K562 (cell line): ENCODE measurements around the gene FEV. TPM values are rescaled to one million over a fixed set of nuclear protein-coding genes. Genes with fewer than 3 reads are reported as not detected.

ENCODE experiments used
- ATAC-seq: fragments of 200-7000 bp; cut with Tn5 transposase; 3 replicates; pipeline ENCODE4 v1.9.1; 2020; ENCODE audit warnings: moderate library complexity
- BruUV-seq: library from RNA; stranded (reverse); fragments of 400-500 nt; replicated peaks from 2 replicates; lab custom pipeline; 2021; lab: Mats Ljungman, UMichigan
- CTCF ChIA-PET: fragments of 300-600 bp; formaldehyde crosslinking; extraction: SDS; loops from one replicate; lab custom pipeline; 2021; ENCODE audit warnings: low intra/inter-chr PET ratio; lab: Yijun Ruan, JAX
- POLR2A ChIA-PET: fragments of 300-600, 350-650 bp; sonication (Branson Sonifier 250); formaldehyde crosslinking; extraction: SDS; loops from one replicate; lab custom pipeline; 2021; ENCODE audit warnings: antibody characterized with exemption, inconsistent platforms; lab: Yijun Ruan, JAX
- DNase-seq, 4 experiments: peaks; one replicate each; pipeline versions ENCODE4 v3.0.0 to v3.0.0-alpha.2; 2011 to 2018; ENCODE audit warnings: low spot score in 3 of 4, mixed read lengths in 3 of 4; ENCODE audit errors: extremely low read depth in 1 of 4
- FAIRE-seq: peaks from 2 replicates; lab custom pipeline; 2011; peaks lifted over from hg19 to GRCh38; lab: Jason Lieb, UNC
- H2AFZ ChIP-seq: 2 replicates; pipeline ENCODE4 v1.6.0; 2011; ENCODE audit warnings: low read depth, low read length, control low read depth, inconsistent platforms
- H3K27ac ChIP-seq: fragments of 200-600 bp; 3 replicates; pipeline ENCODE4 v1.8.0; 2011; ENCODE audit warnings: low read depth, mild to moderate bottlenecking, control low read depth, inconsistent platforms, low read length, moderate library complexity, mixed read lengths; ENCODE audit errors: extremely low read depth
- H3K27me3 ChIP-seq, 2 experiments: fragments of 300-600 bp in 1 of 2; 2 replicates in 1 of 2; 3 replicates in 1 of 2; pipeline versions ENCODE4 v1.6.0 to v1.8.0; 2011; ENCODE audit warnings: inconsistent platforms in 2 of 2, low read length in 2 of 2, mild to moderate bottlenecking in 1 of 2, mixed read lengths in 1 of 2, moderate library complexity in 1 of 2; ENCODE audit not compliant: control insufficient read depth in 2 of 2, insufficient read depth in 2 of 2
- H3K36me3 ChIP-seq: fragments of 300-600 bp; 3 replicates; pipeline ENCODE4 v1.8.0; 2011; ENCODE audit warnings: mild to moderate bottlenecking, low read length, inconsistent platforms; ENCODE audit not compliant: control insufficient read depth, insufficient read depth
- H3K4me1 ChIP-seq, 2 experiments: fragments of 200-600 bp in 1 of 2; replicated peaks in 1 of 2; 2 replicates in 1 of 2; 3 replicates in 1 of 2; pipeline versions ENCODE4 v1.5.1 to v1.8.0; 2011; ENCODE audit warnings: inconsistent platforms in 2 of 2, low read length in 2 of 2, mild to moderate bottlenecking in 1 of 2, mixed read lengths in 1 of 2, moderate library complexity in 1 of 2; ENCODE audit not compliant: control insufficient read depth in 2 of 2, insufficient read depth in 2 of 2
- H3K4me2 ChIP-seq: 2 replicates; pipeline ENCODE4 v1.6.1; 2011; ENCODE audit warnings: low read length, control low read depth, inconsistent platforms, mixed read lengths; ENCODE audit not compliant: insufficient read depth
- H3K4me3 ChIP-seq: fragments of 200-600 bp; sonication (generic), shearing (Covaris generic); 2 replicates; pipeline ENCODE4 v1.5.1; 2016; ENCODE audit warnings: control low read depth, inconsistent platforms
- H3K79me2 ChIP-seq: fragments of 200-600 bp; 3 replicates; pipeline ENCODE4 v1.8.0; 2011; ENCODE audit warnings: low read length, inconsistent platforms; ENCODE audit not compliant: control insufficient read depth, insufficient read depth
- H3K9ac ChIP-seq, 2 experiments: 2 replicates each; pipeline versions ENCODE4 v1.6.0 to v1.6.1; 2011; ENCODE audit warnings: low read depth in 2 of 2, low read length in 2 of 2, control low read depth in 1 of 2, inconsistent platforms in 1 of 2, mild to moderate bottlenecking in 1 of 2, mixed read lengths in 1 of 2; ENCODE audit not compliant: insufficient read depth in 1 of 2
- H3K9me1 ChIP-seq: one replicate; pipeline ENCODE4 v1.6.0; 2011; ENCODE audit warnings: inconsistent platforms, mild to moderate bottlenecking, low read length, moderate library complexity; ENCODE audit not compliant: control insufficient read depth, insufficient read depth
- H3K9me3 ChIP-seq: replicated peaks from 2 replicates; pipeline ENCODE4 v1.5.1; 2011; ENCODE audit warnings: low read depth, low read length, inconsistent platforms; ENCODE audit not compliant: control insufficient read depth, insufficient read depth
- H4K20me1 ChIP-seq: replicated peaks from 2 replicates; pipeline ENCODE4 v1.6.1; 2011; ENCODE audit warnings: low read length, inconsistent platforms, mixed read lengths; ENCODE audit not compliant: control insufficient read depth, insufficient read depth
- IFI16 ChIP-seq: fragments of 250-450 bp; sonication (Bioruptor Pico); IDR thresholded peaks from 2 replicates; pipeline ENCODE4 v2.1.2; 2022; ENCODE audit warnings: mild to moderate bottlenecking, inconsistent platforms
- ILK ChIP-seq: fragments of 450-650 bp; IDR thresholded peaks from 2 replicates; pipeline ENCODE4 v1.6.1; 2016; ENCODE audit warnings: missing genetic modification characterization, low read depth, mild to moderate bottlenecking, missing compliant biosample characterization, moderate library complexity, borderline replicate concordance
- MBD2 ChIP-seq: sonication (generic); IDR thresholded peaks from 2 replicates; pipeline ENCODE4 v1.6.1; 2016; ENCODE audit warnings: low read depth, borderline replicate concordance
- PREB ChIP-seq: sonication (generic); formaldehyde crosslinking; IDR thresholded peaks from 2 replicates; pipeline ENCODE4 v1.8.1; 2023; ENCODE audit warnings: mild to moderate bottlenecking, missing genetic modification reagents
- TSHZ1 ChIP-seq: fragments of 250-450 bp; sonication (Bioruptor Pico); IDR thresholded peaks from 2 replicates; pipeline ENCODE4 v1.4.0; 2020; ENCODE audit warnings: mild to moderate bottlenecking, moderate library complexity
- ZBTB17 ChIP-seq: fragments of 450-650 bp; formaldehyde crosslinking; IDR thresholded peaks from 2 replicates; pipeline ENCODE4 v1.4.0; 2020; ENCODE audit warnings: mild to moderate bottlenecking
- ZC3H8 ChIP-seq: fragments of 450-650 bp; IDR thresholded peaks from 2 replicates; pipeline ENCODE4 v1.6.1; 2017
- ZNF324 ChIP-seq: fragments of 250-450 bp; sonication (Bioruptor Pico); IDR thresholded peaks from 2 replicates; pipeline ENCODE4 v1.4.0; 2020; ENCODE audit warnings: mild to moderate bottlenecking
- ZNF518B ChIP-seq: fragments of 250-450 bp; sonication (Bioruptor Pico); IDR thresholded peaks from 2 replicates; pipeline ENCODE4 v1.5.0; 2021; ENCODE audit warnings: mild to moderate bottlenecking, moderate library complexity
- ZNF780A ChIP-seq: fragments of 250-450 bp; sonication (Bioruptor Pico); IDR thresholded peaks from 2 replicates; pipeline ENCODE4 v1.5.0; 2021; ENCODE audit warnings: mild to moderate bottlenecking
- WGBS: fragments of 100-300 bp; shearing (Covaris generic); methylation state at CpG from one replicate; pipeline ENCODE4 v1.1.6; 2016; ENCODE audit warnings: low coverage, mixed read lengths; ENCODE audit not compliant: insufficient coverage; ENCODE audit errors: missing lambda C conversion rate; 5-methylcytosine and 5-hydroxymethylcytosine counted together
- in situ Hi-C: fragments of 300-500 bp; cut with MboI; formaldehyde crosslinking; loops from 4 replicates; pipeline ENCODE4 v1.15.0; 2018; ENCODE audit warnings: inconsistent platforms, mixed read lengths
- intact Hi-C: fragments of 100-400 bp; cut with micrococcal nuclease; formaldehyde crosslinking; loops from 2 replicates; pipeline ENCODE4 v1.14.2; 2022
- polyA plus RNA-seq, 8 experiments: library from polyadenylated mRNA; depleted of rRNA in 4 of 8; stranded (reverse) in 5 of 8; unstranded in 3 of 8; fragments of >200 nt; fragmentation: Nextera tagmentation in 2 of 8; fragmentation: Illumina TruSeq in 1 of 8; extraction: Ambion mirVana in 2 of 8; extraction: Trizol in 1 of 8; gene quantifications; 2 replicates each; pipeline versions ENCODE4 v1.2.1 to v1.2.3, GENCODE V29; 2011 to 2014; ENCODE audit warnings: inconsistent platforms in 1 of 8, missing spikeins in 1 of 8
- total RNA-seq, 7 experiments: library from RNA; depleted of rRNA in 6 of 7; stranded (reverse); fragments of >200 nt in 6 of 7; fragmentation: Illumina TruSeq in 2 of 7; extraction: Trizol in 2 of 7; gene quantifications; 2 replicates each; pipeline versions ENCODE4 v1.2.1 to v1.2.3, GENCODE V29; 2011 to 2021; ENCODE audit warnings: low replicate concordance in 1 of 7
- TF ChIP-seq, protein P1 (sequence below): sonication (generic); formaldehyde crosslinking; IDR thresholded peaks from 2 replicates; pipeline ENCODE4 v1.8.0; 2022; ENCODE audit warnings: missing genetic modification reagents, mild to moderate bottlenecking, borderline replicate concordance

The FEV gene
- total and polyA plus RNA-seq, 9 of the 15 experiments (the other 6 are each of a cell fraction or from before 2014, with no cell fraction given) = 0.08 to 1.6 (median 0.62) TPM; not detected in 1

- Histone ChIP-seq H3K27ac (no peak overlapping the region), H3K9me1 (no peaks in the 10 kb centered on the region), H4K20me1 (no peaks in the 10 kb centered on the region; the same call in 1 of the 2 replicates), H3K4me2 (no peak overlapping the region), H3K9ac (no peak overlapping the region), H3K79me2 (no peaks in the 10 kb centered on the region), H2AFZ (no peak overlapping the region), H3K4me3 (no peak overlapping the region), H3K9me3 (no peaks in the 10 kb centered on the region), H3K36me3 (no peaks in the 10 kb centered on the region), H3K27me3 (peaks cover 5 to 61% of the 10 kb centered on the region in 2 experiments; a peak in 4 of 5 replicates), H3K4me1 (peaks cover 0 to 4% of the 10 kb centered on the region in 2 experiments; a peak in 1 of 5 replicates)
- ChIA-PET CTCF (interaction anchor here (0.7 to 3.8 kb wide), 2 partner anchors 91 to 127 kb away, joined by 3 to 31 read pairs; no protein-coding TSS in a partner anchor), POLR2A (interaction anchor here (0.6 to 1.2 kb wide), 2 partner anchors 13 to 176 kb away, joined by 3 to 4 read pairs; partner anchors contain the start of gene CFAP65)
- in situ Hi-C loops (loop anchor here (10.0 kb wide), 1 partner anchor 127 kb away; no protein-coding TSS in a partner anchor), intact Hi-C loops (loop anchor here (2.0 kb wide), 1 partner anchor 127 kb away; no protein-coding TSS in a partner anchor)
- BruUV-seq = no TSS peak
- 0% methylated on average over 4 of the region's 5 CpGs for WGBS
- DNase-seq = no peak
- FAIRE-seq = no peak
- ATAC-seq = no peak
- no peak for TF ChIP-seq PREB
- no peak for TF ChIP-seq ZBTB17
- TF ChIP-seq ZNF324 (CRISPR knock-in tag) = no peak
- no peak for TF ChIP-seq ZNF518B (CRISPR knock-in tag)
- TF ChIP-seq ZNF780A = no peak
- TF ChIP-seq TSHZ1 = no peak
- TF ChIP-seq MBD2 = no peak
- TF ChIP-seq, protein P1, sequence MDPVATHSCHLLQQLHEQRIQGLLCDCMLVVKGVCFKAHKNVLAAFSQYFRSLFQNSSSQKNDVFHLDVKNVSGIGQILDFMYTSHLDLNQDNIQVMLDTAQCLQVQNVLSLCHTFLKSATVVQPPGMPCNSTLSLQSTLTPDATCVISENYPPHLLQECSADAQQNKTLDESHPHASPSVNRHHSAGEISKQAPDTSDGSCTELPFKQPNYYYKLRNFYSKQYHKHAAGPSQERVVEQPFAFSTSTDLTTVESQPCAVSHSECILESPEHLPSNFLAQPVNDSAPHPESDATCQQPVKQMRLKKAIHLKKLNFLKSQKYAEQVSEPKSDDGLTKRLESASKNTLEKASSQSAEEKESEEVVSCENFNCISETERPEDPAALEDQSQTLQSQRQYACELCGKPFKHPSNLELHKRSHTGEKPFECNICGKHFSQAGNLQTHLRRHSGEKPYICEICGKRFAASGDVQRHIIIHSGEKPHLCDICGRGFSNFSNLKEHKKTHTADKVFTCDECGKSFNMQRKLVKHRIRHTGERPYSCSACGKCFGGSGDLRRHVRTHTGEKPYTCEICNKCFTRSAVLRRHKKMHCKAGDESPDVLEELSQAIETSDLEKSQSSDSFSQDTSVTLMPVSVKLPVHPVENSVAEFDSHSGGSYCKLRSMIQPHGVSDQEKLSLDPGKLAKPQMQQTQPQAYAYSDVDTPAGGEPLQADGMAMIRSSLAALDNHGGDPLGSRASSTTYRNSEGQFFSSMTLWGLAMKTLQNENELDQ (CRISPR knock-in tag) = no peak
- TF ChIP-seq IFI16 (CRISPR knock-in tag) = no peak
- no peak for TF ChIP-seq ZC3H8
- TF ChIP-seq ILK (tag) = no peak
Measured at GRCh38 chr2:219028141-219028540, 43.2 kb upstream of the FEV start.
